Measurements from ENCODE around the gene SBF2. TPM values are rescaled to one million over a fixed set of nuclear protein-coding genes. Genes with fewer than 3 reads are reported as not detected.

SBF2 gene
- total RNA-seq, 1 donor from 2014 or later = 34.5 TPM

GRCh38 chr11:9899676-9900075, 394.3 kb downstream of the SBF2 start:
- H3K4me3 ChIP-seq = no peak overlapping the region
- no peaks in the 10 kb centered on the region for H3K27me3 ChIP-seq
- no peak for DNase-seq (ENCODE audit: low spot score in 2 of 2)
- H3K36me3 ChIP-seq = peaks cover 0 to 9% of the 10 kb centered on the region in 2 donors
- H3K9me3 ChIP-seq = no peaks in the 10 kb centered on the region
- intact Hi-C loops (cut with DNase I) = no loop called here
- H3K4me1 ChIP-seq = no peaks in the 10 kb centered on the region
- H3K27ac ChIP-seq = no peak overlapping the region
- TF ChIP-seq CTCF (IDR thresholded peaks at IDR 0.05) = no peak

- intact Hi-C loops (cut with DNase I) = no loop called here
- no peak for TF ChIP-seq CTCF (IDR thresholded peaks at IDR 0.05)
- Histone ChIP-seq H3K4me1 (no peaks in the 10 kb centered on the region), H3K27me3 (no peaks in the 10 kb centered on the region), H3K36me3 (peaks cover 0 to 24% of the 10 kb centered on the region in 2 donors), H3K4me3 (no peak overlapping the region), H3K27ac (no peak overlapping the region), H3K9me3 (no peaks in the 10 kb centered on the region)
- DNase-seq (ENCODE audit: low spot score in 2 of 2) = no peak
Observed at GRCh38 chr11:9896902-9897301, 397.1 kb downstream of the SBF2 start.

- H3K4me3 ChIP-seq = no peak overlapping the region
- no peak for DNase-seq (ENCODE audit: low spot score in 2 of 2)
- no peaks in the 10 kb centered on the region for H3K9me3 ChIP-seq
- no peak for TF ChIP-seq CTCF (IDR thresholded peaks at IDR 0.05)
- H3K4me1 ChIP-seq = no peaks in the 10 kb centered on the region
- H3K27me3 ChIP-seq = no peaks in the 10 kb centered on the region
- peaks cover 0 to 24% of the 10 kb centered on the region in 2 donors for H3K36me3 ChIP-seq
- intact Hi-C loops (cut with DNase I) = no loop called here
- no peak overlapping the region for H3K27ac ChIP-seq
Observed at GRCh38 chr11:9895006-9895405, 399.0 kb downstream of the SBF2 start.

GRCh38 chr11:9893474-9893873, 400.5 kb downstream of the SBF2 start:
- no peak for TF ChIP-seq CTCF (IDR thresholded peaks at IDR 0.05)
- intact Hi-C loops (cut with DNase I) = no loop called here
- H3K4me3 ChIP-seq = no peak overlapping the region

GRCh38 chr11:9888938-9889337, 405.1 kb downstream of the SBF2 start:
- TF ChIP-seq CTCF (IDR thresholded peaks at IDR 0.05) = no peak
- Histone ChIP-seq H3K4me1 (no peaks in the 10 kb centered on the region), H3K36me3 (peaks cover 0 to 7% of the 10 kb centered on the region in 2 donors), H3K27me3 (no peaks in the 10 kb centered on the region), H3K4me3 (no peak overlapping the region), H3K9me3 (no peaks in the 10 kb centered on the region), H3K27ac (no peak overlapping the region)
- intact Hi-C loops (cut with DNase I) = no loop called here
- DNase-seq (ENCODE audit: low spot score in 2 of 2) = no peak

More at GRCh38 chr11:9893474-9893873, 400.5 kb downstream of the SBF2 start:
- Histone ChIP-seq H3K4me1 (no peaks in the 10 kb centered on the region), H3K27me3 (no peaks in the 10 kb centered on the region), H3K27ac (no peak overlapping the region), H3K36me3 (peaks cover 0 to 24% of the 10 kb centered on the region in 2 donors), H3K9me3 (no peaks in the 10 kb centered on the region)
- no peak for DNase-seq (ENCODE audit: low spot score in 2 of 2)

- no peaks in the 10 kb centered on the region for H3K36me3 ChIP-seq
- no peak for DNase-seq (ENCODE audit: low spot score in 2 of 2)
- no peaks in the 10 kb centered on the region for H3K9me3 ChIP-seq
- H3K27me3 ChIP-seq = no peaks in the 10 kb centered on the region
- intact Hi-C loops (cut with DNase I) = no loop called here
- H3K4me3 ChIP-seq = no peak overlapping the region
- H3K4me1 ChIP-seq = no peaks in the 10 kb centered on the region
- TF ChIP-seq CTCF (IDR thresholded peaks at IDR 0.05) = no peak
- no peak overlapping the region for H3K27ac ChIP-seq
Observed at GRCh38 chr11:9887472-9887871, 406.5 kb downstream of the SBF2 start.
